BE2C (cell line): ENCODE results near the gene MYO5A.

Experiments
- DNase-seq: peaks from one replicate; pipeline ENCODE4 v3.0.0-alpha.2; 2020
- H3K27me3 ChIP-seq: fragments of 250-450 bp; sonication (Bioruptor Pico); 2 replicates; pipeline ENCODE4 v1.5.1; 2020; ENCODE audit warnings: mild to moderate bottlenecking
- H3K36me3 ChIP-seq: fragments of 250-450 bp; sonication (Bioruptor Pico); 2 replicates; pipeline ENCODE4 v1.5.1; 2020; ENCODE audit warnings: mild to moderate bottlenecking
- H3K4me1 ChIP-seq: fragments of 250-450 bp; sonication (Bioruptor Pico); 2 replicates; pipeline ENCODE4 v1.5.1; 2020
- H3K4me3 ChIP-seq: 2 replicates; pipeline ENCODE4 v1.5.1; 2011; ENCODE audit warnings: low read depth, low read length
- H3K9me3 ChIP-seq: fragments of 250-450 bp; sonication (Bioruptor Pico); 2 replicates; pipeline ENCODE4 v1.5.1; 2020
- CTCF ChIP-seq: IDR thresholded peaks from 2 replicates; pipeline ENCODE4 v1.5.1; 2012; ENCODE audit warnings: mild to moderate bottlenecking, low read depth, low read length

MYO5A gene

GRCh38 chr15:52527911-52528563, 643 bp downstream of the MYO5A start:
- Histone ChIP-seq H3K4me1 (no peaks in the 10 kb centered on the region), H3K4me3 (peak overlapping the region; percentile 65), H3K9me3 (no peaks in the 10 kb centered on the region), H3K27me3 (peaks cover 16% of the 10 kb centered on the region), H3K36me3 (no peaks in the 10 kb centered on the region)
- TF ChIP-seq CTCF = no peak
- peak; percentile 19 for DNase-seq

- H3K27me3 ChIP-seq = peaks cover 16% of the 10 kb centered on the region
- no peaks in the 10 kb centered on the region for H3K9me3 ChIP-seq
- DNase-seq = no peak
- H3K36me3 ChIP-seq = no peaks in the 10 kb centered on the region
- H3K4me1 ChIP-seq = no peaks in the 10 kb centered on the region
- H3K4me3 ChIP-seq = peak overlapping the region; percentile 65
- TF ChIP-seq CTCF = no peak
These were observed 1.3 kb downstream of the MYO5A start for GRCh38 chr15:52527196-52527910.

- no peaks in the 10 kb centered on the region for H3K4me1 ChIP-seq
- H3K9me3 ChIP-seq = no peaks in the 10 kb centered on the region
- H3K36me3 ChIP-seq = no peaks in the 10 kb centered on the region
- no peak for DNase-seq
- H3K4me3 ChIP-seq = no peak overlapping the region
- peaks cover 3% of the 10 kb centered on the region for H3K27me3 ChIP-seq
- no peak for TF ChIP-seq CTCF
These were observed 4.2 kb downstream of the MYO5A start for GRCh38 chr15:52524223-52525136.

GRCh38 chr15:52523647-52524046, 5.0 kb downstream of the MYO5A start:
- Histone ChIP-seq H3K4me1 (no peaks in the 10 kb centered on the region), H3K9me3 (no peaks in the 10 kb centered on the region), H3K27me3 (no peaks in the 10 kb centered on the region; the same call in 1 of the 2 replicates), H3K36me3 (no peaks in the 10 kb centered on the region), H3K4me3 (no peak overlapping the region)
- TF ChIP-seq CTCF = no peak
- no peak for DNase-seq

GRCh38 chr15:52523192-52523591, 5.5 kb downstream of the MYO5A start:
- Histone ChIP-seq H3K9me3 (no peaks in the 10 kb centered on the region), H3K36me3 (no peaks in the 10 kb centered on the region), H3K4me1 (no peaks in the 10 kb centered on the region), H3K4me3 (no peak overlapping the region), H3K27me3 (no peaks in the 10 kb centered on the region; the same call in 1 of the 2 replicates)
- DNase-seq = no peak
- TF ChIP-seq CTCF = no peak
